Activated CD8-positive, alpha-beta memory T cell treated with anti-CD3 and anti-CD28 coated beads, Interleukin-2, amount 10 ng/mL, durations not matched to agents 7 days and 5 days (primary cell): ENCODE measurements around the gene MYH14. TPM values are rescaled to one million over a fixed set of nuclear protein-coding genes. Genes with fewer than 3 reads are reported as not detected.

ENCODE experiments used
- ATAC-seq: fragments of 150-1000 bp; cut with Tn5 transposase; one replicate; pipeline ENCODE4 v1.10.0; 2021; ENCODE audit warnings: moderate library complexity
- CTCF ChIA-PET: fragments of 350-600 bp; sonication (Branson Sonifier 250); formaldehyde crosslinking; loops from one replicate; lab custom pipeline; 2021; ENCODE audit warnings: antibody characterized with exemption; lab: Charles Lee
- DNase-seq: peaks from one replicate; pipeline ENCODE4 v3.0.0-alpha.2; 2020
- H3K27ac Mint-ChIP-seq: one replicate; pipeline ENCODE4 v1.8.0; 2021; ENCODE audit warnings: mild to moderate bottlenecking, mixed read lengths
- H3K27me3 Mint-ChIP-seq: one replicate; pipeline ENCODE4 v1.8.0; 2021; ENCODE audit warnings: mixed read lengths
- H3K36me3 Mint-ChIP-seq: one replicate; pipeline ENCODE4 v1.8.0; 2021; ENCODE audit warnings: mild to moderate bottlenecking, mixed read lengths
- H3K4me1 Mint-ChIP-seq: one replicate; pipeline ENCODE4 v1.8.0; 2021; ENCODE audit warnings: mixed read lengths
- H3K4me3 Mint-ChIP-seq: one replicate; pipeline ENCODE4 v1.8.0; 2021; ENCODE audit warnings: mild to moderate bottlenecking, moderate library complexity, mixed read lengths
- H3K9me3 Mint-ChIP-seq: one replicate; pipeline ENCODE4 v1.8.0; 2022; ENCODE audit warnings: low read depth, mixed read lengths
- total RNA-seq, 2 experiments: library from RNA; stranded (reverse); gene quantifications; one replicate each; pipeline ENCODE4 v1.2.3, GENCODE V29; 2021

MYH14 gene
- total RNA-seq, 2 experiments from 2014 or later = not detected

GRCh38 chr19:50242581-50242980 lies 39.2 kb downstream of the MYH14 start:
- no peak for ATAC-seq
- no peaks in the 10 kb centered on the region for H3K27me3 Mint-ChIP-seq

GRCh38 chr19:50244695-50245094 lies 41.3 kb downstream of the MYH14 start:
- no peaks in the 10 kb centered on the region for H3K27me3 Mint-ChIP-seq
- no peaks in the 10 kb centered on the region for H3K4me1 Mint-ChIP-seq
- H3K4me3 Mint-ChIP-seq = no peak overlapping the region
- H3K27ac Mint-ChIP-seq = no peak overlapping the region
- no peaks in the 10 kb centered on the region for H3K36me3 Mint-ChIP-seq
- ATAC-seq = no peak
- H3K9me3 Mint-ChIP-seq = peaks cover 2% of the 10 kb centered on the region
- CTCF ChIA-PET = no interaction called here
- no peak for DNase-seq

More at GRCh38 chr19:50242581-50242980, 39.2 kb downstream of the MYH14 start:
- DNase-seq = no peak
- H3K4me1 Mint-ChIP-seq = no peaks in the 10 kb centered on the region
- peaks cover 2% of the 10 kb centered on the region for H3K9me3 Mint-ChIP-seq
- CTCF ChIA-PET = no interaction called here
- no peak overlapping the region for H3K4me3 Mint-ChIP-seq
- H3K27ac Mint-ChIP-seq = no peak overlapping the region
- no peaks in the 10 kb centered on the region for H3K36me3 Mint-ChIP-seq

- no peak overlapping the region for H3K4me3 Mint-ChIP-seq
- no peak overlapping the region for H3K27ac Mint-ChIP-seq
- peaks cover 6% of the 10 kb centered on the region for H3K9me3 Mint-ChIP-seq
- H3K27me3 Mint-ChIP-seq = no peaks in the 10 kb centered on the region
- no peak for DNase-seq
- no peak for ATAC-seq
- CTCF ChIA-PET = no interaction called here
- H3K36me3 Mint-ChIP-seq = peaks cover 1% of the 10 kb centered on the region
- H3K4me1 Mint-ChIP-seq = no peaks in the 10 kb centered on the region
Observed at GRCh38 chr19:50248413-50248812, 45.0 kb downstream of the MYH14 start.

GRCh38 chr19:50248826-50249225 lies 45.4 kb downstream of the MYH14 start:
- Mint-ChIP-seq H3K36me3 (peaks cover 1% of the 10 kb centered on the region), H3K4me3 (no peak overlapping the region), H3K27me3 (no peaks in the 10 kb centered on the region), H3K9me3 (peaks cover 6% of the 10 kb centered on the region), H3K4me1 (no peaks in the 10 kb centered on the region), H3K27ac (no peak overlapping the region)
- DNase-seq = no peak
- CTCF ChIA-PET = no interaction called here
- ATAC-seq = no peak

- no peaks in the 10 kb centered on the region for H3K4me1 Mint-ChIP-seq
- no peaks in the 10 kb centered on the region for H3K27me3 Mint-ChIP-seq
- H3K27ac Mint-ChIP-seq = no peak overlapping the region
- CTCF ChIA-PET = no interaction called here
- ATAC-seq (no peak), DNase-seq (no peak)
- peaks cover 1% of the 10 kb centered on the region for H3K36me3 Mint-ChIP-seq
- no peak overlapping the region for H3K4me3 Mint-ChIP-seq
- H3K9me3 Mint-ChIP-seq = peaks cover 6% of the 10 kb centered on the region
Observed at GRCh38 chr19:50249636-50250035, 46.2 kb downstream of the MYH14 start.

- peaks cover 10% of the 10 kb centered on the region for H3K9me3 Mint-ChIP-seq
- H3K4me3 Mint-ChIP-seq = no peak overlapping the region
- no peaks in the 10 kb centered on the region for H3K27me3 Mint-ChIP-seq
- H3K27ac Mint-ChIP-seq = no peak overlapping the region
- H3K36me3 Mint-ChIP-seq = peaks cover 3% of the 10 kb centered on the region
- no peak for ATAC-seq
- CTCF ChIA-PET = no interaction called here
- no peak for DNase-seq
- H3K4me1 Mint-ChIP-seq = no peaks in the 10 kb centered on the region
Observed at GRCh38 chr19:50250450-50251136, 47.2 kb downstream of the MYH14 start.

- H3K36me3 Mint-ChIP-seq = peaks cover 3% of the 10 kb centered on the region
Observed at GRCh38 chr19:50252111-50252886, 48.9 kb downstream of the MYH14 start.

GRCh38 chr19:50252887-50253268 lies 49.5 kb downstream of the MYH14 start:
- Mint-ChIP-seq H3K4me1 (no peaks in the 10 kb centered on the region), H3K36me3 (peaks cover 3% of the 10 kb centered on the region), H3K27me3 (no peaks in the 10 kb centered on the region), H3K27ac (no peak overlapping the region), H3K9me3 (peaks cover 12% of the 10 kb centered on the region), H3K4me3 (no peak overlapping the region)
- DNase-seq (no peak), ATAC-seq (no peak)
- CTCF ChIA-PET = interaction anchor here (0.6 to 1.0 kb wide), 5 partner anchors 73 to 210 kb away, joined by 3 to 4 read pairs (median 3); no protein-coding TSS in a partner anchor

More at GRCh38 chr19:50252111-50252886, 48.9 kb downstream of the MYH14 start:
- H3K4me1 Mint-ChIP-seq = no peaks in the 10 kb centered on the region
- peaks cover 10% of the 10 kb centered on the region for H3K9me3 Mint-ChIP-seq
- DNase-seq = no peak
- CTCF ChIA-PET = interaction anchor here (0.6 to 1.0 kb wide), 5 partner anchors 74 to 210 kb away, joined by 3 to 4 read pairs (median 3); no protein-coding TSS in a partner anchor
- no peaks in the 10 kb centered on the region for H3K27me3 Mint-ChIP-seq
- no peak overlapping the region for H3K27ac Mint-ChIP-seq
- H3K4me3 Mint-ChIP-seq = no peak overlapping the region
- no peak for ATAC-seq

- no peak overlapping the region for H3K27ac Mint-ChIP-seq
- peaks cover 3% of the 10 kb centered on the region for H3K36me3 Mint-ChIP-seq
- ATAC-seq = no peak
- H3K4me3 Mint-ChIP-seq = no peak overlapping the region
- H3K4me1 Mint-ChIP-seq = no peaks in the 10 kb centered on the region
- H3K9me3 Mint-ChIP-seq = peaks cover 12% of the 10 kb centered on the region
- CTCF ChIA-PET = interaction anchor here (1.2 to 1.3 kb wide), 2 partner anchors 17 to 25 kb away, joined by 3 to 5 read pairs; no protein-coding TSS in a partner anchor
- no peaks in the 10 kb centered on the region for H3K27me3 Mint-ChIP-seq
- no peak for DNase-seq
Observed at GRCh38 chr19:50255115-50255514, 51.7 kb downstream of the MYH14 start.

GRCh38 chr19:50257141-50257540 lies 53.7 kb downstream of the MYH14 start:
- CTCF ChIA-PET = interaction anchor here (1.8 kb wide), 1 partner anchor 299 kb away, joined by 4 read pairs; no protein-coding TSS in a partner anchor

GRCh38 chr19:50258918-50259372 lies 55.5 kb downstream of the MYH14 start:
- H3K4me1 Mint-ChIP-seq = no peaks in the 10 kb centered on the region
- peaks cover 1% of the 10 kb centered on the region for H3K36me3 Mint-ChIP-seq
- no peak for DNase-seq
- no peak for ATAC-seq
- H3K27me3 Mint-ChIP-seq = no peaks in the 10 kb centered on the region
- CTCF ChIA-PET = interaction anchor here (0.6 to 1.1 kb wide), 3 partner anchors 10 to 60 kb away, joined by 3 to 6 read pairs (median 4); no protein-coding TSS in a partner anchor
- H3K4me3 Mint-ChIP-seq = no peak overlapping the region
- peaks cover 5% of the 10 kb centered on the region for H3K9me3 Mint-ChIP-seq
- H3K27ac Mint-ChIP-seq = no peak overlapping the region

More at GRCh38 chr19:50257141-50257540, 53.7 kb downstream of the MYH14 start:
- no peak overlapping the region for H3K27ac Mint-ChIP-seq
- H3K4me1 Mint-ChIP-seq = no peaks in the 10 kb centered on the region
- H3K9me3 Mint-ChIP-seq = peaks cover 12% of the 10 kb centered on the region
- H3K27me3 Mint-ChIP-seq = no peaks in the 10 kb centered on the region
- H3K4me3 Mint-ChIP-seq = no peak overlapping the region
- peaks cover 3% of the 10 kb centered on the region for H3K36me3 Mint-ChIP-seq
- DNase-seq = no peak
- ATAC-seq = no peak

- no peaks in the 10 kb centered on the region for H3K36me3 Mint-ChIP-seq
- H3K27ac Mint-ChIP-seq = no peak overlapping the region
- CTCF ChIA-PET = no interaction called here
- no peaks in the 10 kb centered on the region for H3K4me1 Mint-ChIP-seq
- H3K27me3 Mint-ChIP-seq = no peaks in the 10 kb centered on the region
- DNase-seq (no peak), ATAC-seq (no peak)
- H3K4me3 Mint-ChIP-seq = no peak overlapping the region
- H3K9me3 Mint-ChIP-seq = peaks cover 2% of the 10 kb centered on the region
Observed at GRCh38 chr19:50261446-50261970, 58.1 kb downstream of the MYH14 start.

- DNase-seq (no peak), ATAC-seq (no peak)
- Mint-ChIP-seq H3K4me3 (no peak overlapping the region), H3K9me3 (no peaks in the 10 kb centered on the region), H3K27me3 (peaks cover 2% of the 10 kb centered on the region), H3K4me1 (no peaks in the 10 kb centered on the region), H3K27ac (no peak overlapping the region), H3K36me3 (no peaks in the 10 kb centered on the region)
- CTCF ChIA-PET = no interaction called here
Observed at GRCh38 chr19:50263176-50263575, 59.8 kb downstream of the MYH14 start.
